ENCODE measurements around the gene LCP2.

LCP2 gene

DNA sequence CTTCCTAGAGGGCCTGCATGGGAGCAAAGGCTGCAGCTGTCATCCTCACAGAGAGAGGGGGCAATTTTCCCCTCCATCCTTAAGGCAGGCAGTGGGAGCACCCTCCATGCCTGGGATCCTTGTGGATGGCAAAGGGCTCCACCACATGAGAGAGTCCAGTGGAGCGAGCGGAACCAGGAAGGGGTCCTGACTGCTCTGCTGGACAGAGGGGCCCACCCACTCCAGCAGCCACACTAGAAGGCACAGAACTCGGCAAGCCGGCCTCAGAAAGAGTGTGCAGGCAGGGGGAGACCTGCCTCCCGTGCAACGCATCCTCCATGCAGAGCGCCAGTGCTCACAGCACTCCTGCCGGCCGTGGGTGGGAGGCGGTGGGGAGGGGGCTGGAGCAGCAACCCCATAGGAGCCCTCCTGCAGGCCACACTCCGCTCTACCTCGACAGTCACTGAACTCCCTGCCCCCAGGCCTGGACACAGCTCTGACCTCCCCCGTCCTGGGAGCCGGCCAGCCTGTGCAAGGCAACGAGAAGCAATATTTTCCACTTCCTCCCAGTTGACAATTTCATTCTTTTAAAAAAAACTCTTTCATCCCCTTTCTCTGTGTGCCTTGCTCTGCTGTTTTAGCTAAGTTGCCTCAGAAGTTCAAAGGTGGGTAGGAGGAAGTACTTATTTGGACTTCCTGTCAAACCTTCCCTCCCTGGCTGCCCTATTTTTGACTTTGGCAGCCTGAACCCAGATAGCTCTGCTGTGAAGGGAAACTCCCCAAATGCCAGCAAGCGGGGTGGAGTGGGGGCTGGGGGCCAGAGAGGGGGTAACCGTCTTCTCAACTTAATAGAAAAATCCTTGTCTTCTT, 5.3 kb upstream of the LCP2 start:
- no peak for ATAC-seq
- TF ChIP-seq OSR1 (CRISPR knock-in tag; IDR thresholded peaks at IDR 0.05) (no peak), ISL1 (CRISPR knock-in tag; IDR thresholded peaks at IDR 0.05) (no peak)

DNA sequence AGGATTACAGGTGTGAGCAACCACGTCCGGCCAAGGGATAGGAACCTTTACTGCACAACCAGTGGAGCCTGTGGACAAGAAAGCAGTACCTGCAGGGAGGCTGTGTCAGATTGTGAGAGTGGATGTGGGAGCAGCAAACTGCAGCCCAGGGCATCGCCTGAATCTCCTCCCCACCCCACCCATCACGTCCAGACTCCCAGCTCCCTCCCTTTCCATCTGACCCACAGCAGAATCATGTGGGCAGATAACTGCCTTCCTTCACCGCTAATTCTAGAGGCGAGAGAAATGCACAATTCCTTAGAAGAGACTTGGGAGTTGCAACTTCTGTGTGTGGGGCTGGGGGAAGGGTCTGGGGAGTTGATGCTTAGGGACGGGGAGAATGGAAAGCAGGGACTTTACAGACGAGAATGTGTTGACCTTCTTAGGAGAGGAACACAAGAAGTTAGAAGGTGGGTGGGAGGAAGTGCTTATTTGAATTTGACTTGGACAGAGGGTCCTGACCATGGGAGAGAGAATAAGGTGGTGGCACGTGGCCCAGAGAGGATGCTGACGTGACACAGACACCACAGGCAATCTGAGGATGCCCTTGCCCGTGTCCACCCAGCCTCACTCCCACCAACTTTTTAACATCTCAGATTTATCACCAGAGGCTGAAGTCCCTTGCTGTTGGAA, 4.5 kb upstream of the LCP2 start:
- TF ChIP-seq CSDC2 (CRISPR knock-in tag; IDR thresholded peaks at IDR 0.05) (no peak), BACH2 (CRISPR knock-in tag; IDR thresholded peaks at IDR 0.05; ENCODE audit: borderline replicate concordance) (no peak)
- no peak for ATAC-seq

DNA sequence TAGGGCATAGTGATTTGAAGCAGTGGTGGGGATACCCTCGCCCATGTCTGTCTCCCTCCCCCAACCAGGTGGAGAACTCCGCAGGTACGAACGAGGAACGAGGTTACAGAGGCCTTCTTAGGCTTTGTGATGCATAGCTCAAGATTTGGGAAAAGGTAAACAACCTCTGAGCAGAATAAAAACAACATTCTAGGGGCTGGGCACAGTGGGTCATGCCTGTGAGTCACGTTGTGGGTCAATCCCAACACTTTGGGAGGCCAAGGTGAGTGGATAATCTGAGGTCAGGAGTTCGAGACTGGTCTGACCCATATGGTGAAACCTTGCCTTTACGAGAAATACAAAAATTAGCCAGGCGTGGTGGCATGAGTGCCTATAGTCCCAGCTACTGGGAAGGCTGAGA, 3.6 kb upstream of the LCP2 start:
- TF ChIP-seq ZNF8 (CRISPR knock-in tag; IDR thresholded peaks at IDR 0.05) (no peak), OSR1 (CRISPR knock-in tag; IDR thresholded peaks at IDR 0.05) (no peak), ZNF70 (CRISPR knock-in tag; IDR thresholded peaks at IDR 0.05) (no peak), TCF4 (CRISPR knock-in tag; IDR thresholded peaks at IDR 0.05; ENCODE audit: borderline replicate concordance) (no peak), ESRRG (CRISPR knock-in tag; IDR thresholded peaks at IDR 0.05) (no peak), ISL1 (CRISPR knock-in tag; IDR thresholded peaks at IDR 0.05) (no peak), BACH2 (CRISPR knock-in tag; IDR thresholded peaks at IDR 0.05; ENCODE audit: borderline replicate concordance) (no peak), ZFP3 (CRISPR knock-in tag; IDR thresholded peaks at IDR 0.05) (no peak), ARNTL (CRISPR knock-in tag; IDR thresholded peaks at IDR 0.05; ENCODE audit: borderline replicate concordance, low read depth) (no peak), SNAI2 (CRISPR knock-in tag; IDR thresholded peaks at IDR 0.05) (no peak), PPARA (CRISPR knock-in tag; IDR thresholded peaks at IDR 0.05; ENCODE audit: borderline replicate concordance) (no peak), ZC3H10 (CRISPR knock-in tag; IDR thresholded peaks at IDR 0.05) (no peak), CSDC2 (CRISPR knock-in tag; IDR thresholded peaks at IDR 0.05) (no peak), ZNF565 (CRISPR knock-in tag; conservative IDR thresholded peaks at IDR 0.05; ENCODE audit: low read depth) (no peak)
- TF ChIP-seq, protein P1, sequence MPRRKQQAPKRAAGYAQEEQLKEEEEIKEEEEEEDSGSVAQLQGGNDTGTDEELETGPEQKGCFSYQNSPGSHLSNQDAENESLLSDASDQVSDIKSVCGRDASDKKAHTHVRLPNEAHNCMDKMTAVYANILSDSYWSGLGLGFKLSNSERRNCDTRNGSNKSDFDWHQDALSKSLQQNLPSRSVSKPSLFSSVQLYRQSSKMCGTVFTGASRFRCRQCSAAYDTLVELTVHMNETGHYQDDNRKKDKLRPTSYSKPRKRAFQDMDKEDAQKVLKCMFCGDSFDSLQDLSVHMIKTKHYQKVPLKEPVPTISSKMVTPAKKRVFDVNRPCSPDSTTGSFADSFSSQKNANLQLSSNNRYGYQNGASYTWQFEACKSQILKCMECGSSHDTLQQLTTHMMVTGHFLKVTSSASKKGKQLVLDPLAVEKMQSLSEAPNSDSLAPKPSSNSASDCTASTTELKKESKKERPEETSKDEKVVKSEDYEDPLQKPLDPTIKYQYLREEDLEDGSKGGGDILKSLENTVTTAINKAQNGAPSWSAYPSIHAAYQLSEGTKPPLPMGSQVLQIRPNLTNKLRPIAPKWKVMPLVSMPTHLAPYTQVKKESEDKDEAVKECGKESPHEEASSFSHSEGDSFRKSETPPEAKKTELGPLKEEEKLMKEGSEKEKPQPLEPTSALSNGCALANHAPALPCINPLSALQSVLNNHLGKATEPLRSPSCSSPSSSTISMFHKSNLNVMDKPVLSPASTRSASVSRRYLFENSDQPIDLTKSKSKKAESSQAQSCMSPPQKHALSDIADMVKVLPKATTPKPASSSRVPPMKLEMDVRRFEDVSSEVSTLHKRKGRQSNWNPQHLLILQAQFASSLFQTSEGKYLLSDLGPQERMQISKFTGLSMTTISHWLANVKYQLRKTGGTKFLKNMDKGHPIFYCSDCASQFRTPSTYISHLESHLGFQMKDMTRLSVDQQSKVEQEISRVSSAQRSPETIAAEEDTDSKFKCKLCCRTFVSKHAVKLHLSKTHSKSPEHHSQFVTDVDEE (CRISPR knock-in tag; IDR thresholded peaks at IDR 0.05) = no peak
- TF ChIP-seq, protein P2, sequence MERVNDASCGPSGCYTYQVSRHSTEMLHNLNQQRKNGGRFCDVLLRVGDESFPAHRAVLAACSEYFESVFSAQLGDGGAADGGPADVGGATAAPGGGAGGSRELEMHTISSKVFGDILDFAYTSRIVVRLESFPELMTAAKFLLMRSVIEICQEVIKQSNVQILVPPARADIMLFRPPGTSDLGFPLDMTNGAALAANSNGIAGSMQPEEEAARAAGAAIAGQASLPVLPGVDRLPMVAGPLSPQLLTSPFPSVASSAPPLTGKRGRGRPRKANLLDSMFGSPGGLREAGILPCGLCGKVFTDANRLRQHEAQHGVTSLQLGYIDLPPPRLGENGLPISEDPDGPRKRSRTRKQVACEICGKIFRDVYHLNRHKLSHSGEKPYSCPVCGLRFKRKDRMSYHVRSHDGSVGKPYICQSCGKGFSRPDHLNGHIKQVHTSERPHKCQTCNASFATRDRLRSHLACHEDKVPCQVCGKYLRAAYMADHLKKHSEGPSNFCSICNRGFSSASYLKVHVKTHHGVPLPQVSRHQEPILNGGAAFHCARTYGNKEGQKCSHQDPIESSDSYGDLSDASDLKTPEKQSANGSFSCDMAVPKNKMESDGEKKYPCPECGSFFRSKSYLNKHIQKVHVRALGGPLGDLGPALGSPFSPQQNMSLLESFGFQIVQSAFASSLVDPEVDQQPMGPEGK (CRISPR knock-in tag; IDR thresholded peaks at IDR 0.05; ENCODE audit: borderline replicate concordance) = no peak
- TF ChIP-seq, protein P3, sequence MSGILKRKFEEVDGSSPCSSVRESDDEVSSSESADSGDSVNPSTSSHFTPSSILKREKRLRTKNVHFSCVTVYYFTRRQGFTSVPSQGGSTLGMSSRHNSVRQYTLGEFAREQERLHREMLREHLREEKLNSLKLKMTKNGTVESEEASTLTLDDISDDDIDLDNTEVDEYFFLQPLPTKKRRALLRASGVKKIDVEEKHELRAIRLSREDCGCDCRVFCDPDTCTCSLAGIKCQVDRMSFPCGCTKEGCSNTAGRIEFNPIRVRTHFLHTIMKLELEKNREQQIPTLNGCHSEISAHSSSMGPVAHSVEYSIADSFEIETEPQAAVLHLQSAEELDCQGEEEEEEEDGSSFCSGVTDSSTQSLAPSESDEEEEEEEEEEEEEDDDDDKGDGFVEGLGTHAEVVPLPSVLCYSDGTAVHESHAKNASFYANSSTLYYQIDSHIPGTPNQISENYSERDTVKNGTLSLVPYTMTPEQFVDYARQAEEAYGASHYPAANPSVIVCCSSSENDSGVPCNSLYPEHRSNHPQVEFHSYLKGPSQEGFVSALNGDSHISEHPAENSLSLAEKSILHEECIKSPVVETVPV (CRISPR knock-in tag; IDR thresholded peaks at IDR 0.05) = no peak
- TF ChIP-seq, protein P4, sequence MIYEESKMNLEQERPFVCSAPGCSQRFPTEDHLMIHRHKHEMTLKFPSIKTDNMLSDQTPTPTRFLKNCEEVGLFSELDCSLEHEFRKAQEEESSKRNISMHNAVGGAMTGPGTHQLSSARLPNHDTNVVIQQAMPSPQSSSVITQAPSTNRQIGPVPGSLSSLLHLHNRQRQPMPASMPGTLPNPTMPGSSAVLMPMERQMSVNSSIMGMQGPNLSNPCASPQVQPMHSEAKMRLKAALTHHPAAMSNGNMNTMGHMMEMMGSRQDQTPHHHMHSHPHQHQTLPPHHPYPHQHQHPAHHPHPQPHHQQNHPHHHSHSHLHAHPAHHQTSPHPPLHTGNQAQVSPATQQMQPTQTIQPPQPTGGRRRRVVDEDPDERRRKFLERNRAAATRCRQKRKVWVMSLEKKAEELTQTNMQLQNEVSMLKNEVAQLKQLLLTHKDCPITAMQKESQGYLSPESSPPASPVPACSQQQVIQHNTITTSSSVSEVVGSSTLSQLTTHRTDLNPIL (CRISPR knock-in tag; IDR thresholded peaks at IDR 0.05; ENCODE audit: low read depth) = no peak
- TF ChIP-seq, protein P5, sequence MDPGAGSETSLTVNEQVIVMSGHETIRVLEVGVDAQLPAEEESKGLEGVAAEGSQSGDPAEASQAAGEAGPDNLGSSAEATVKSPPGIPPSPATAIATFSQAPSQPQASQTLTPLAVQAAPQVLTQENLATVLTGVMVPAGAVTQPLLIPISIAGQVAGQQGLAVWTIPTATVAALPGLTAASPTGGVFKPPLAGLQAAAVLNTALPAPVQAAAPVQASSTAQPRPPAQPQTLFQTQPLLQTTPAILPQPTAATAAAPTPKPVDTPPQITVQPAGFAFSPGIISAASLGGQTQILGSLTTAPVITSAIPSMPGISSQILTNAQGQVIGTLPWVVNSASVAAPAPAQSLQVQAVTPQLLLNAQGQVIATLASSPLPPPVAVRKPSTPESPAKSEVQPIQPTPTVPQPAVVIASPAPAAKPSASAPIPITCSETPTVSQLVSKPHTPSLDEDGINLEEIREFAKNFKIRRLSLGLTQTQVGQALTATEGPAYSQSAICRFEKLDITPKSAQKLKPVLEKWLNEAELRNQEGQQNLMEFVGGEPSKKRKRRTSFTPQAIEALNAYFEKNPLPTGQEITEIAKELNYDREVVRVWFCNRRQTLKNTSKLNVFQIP (CRISPR knock-in tag; IDR thresholded peaks at IDR 0.05; ENCODE audit: borderline replicate concordance, low read depth) = no peak
- no peak for ATAC-seq

Data from SK-N-SH treated with all-trans-retinoic acid at 6 μM for 48 hours (cell line).